ENCODE results near the gene FKBP1A.

DNA sequence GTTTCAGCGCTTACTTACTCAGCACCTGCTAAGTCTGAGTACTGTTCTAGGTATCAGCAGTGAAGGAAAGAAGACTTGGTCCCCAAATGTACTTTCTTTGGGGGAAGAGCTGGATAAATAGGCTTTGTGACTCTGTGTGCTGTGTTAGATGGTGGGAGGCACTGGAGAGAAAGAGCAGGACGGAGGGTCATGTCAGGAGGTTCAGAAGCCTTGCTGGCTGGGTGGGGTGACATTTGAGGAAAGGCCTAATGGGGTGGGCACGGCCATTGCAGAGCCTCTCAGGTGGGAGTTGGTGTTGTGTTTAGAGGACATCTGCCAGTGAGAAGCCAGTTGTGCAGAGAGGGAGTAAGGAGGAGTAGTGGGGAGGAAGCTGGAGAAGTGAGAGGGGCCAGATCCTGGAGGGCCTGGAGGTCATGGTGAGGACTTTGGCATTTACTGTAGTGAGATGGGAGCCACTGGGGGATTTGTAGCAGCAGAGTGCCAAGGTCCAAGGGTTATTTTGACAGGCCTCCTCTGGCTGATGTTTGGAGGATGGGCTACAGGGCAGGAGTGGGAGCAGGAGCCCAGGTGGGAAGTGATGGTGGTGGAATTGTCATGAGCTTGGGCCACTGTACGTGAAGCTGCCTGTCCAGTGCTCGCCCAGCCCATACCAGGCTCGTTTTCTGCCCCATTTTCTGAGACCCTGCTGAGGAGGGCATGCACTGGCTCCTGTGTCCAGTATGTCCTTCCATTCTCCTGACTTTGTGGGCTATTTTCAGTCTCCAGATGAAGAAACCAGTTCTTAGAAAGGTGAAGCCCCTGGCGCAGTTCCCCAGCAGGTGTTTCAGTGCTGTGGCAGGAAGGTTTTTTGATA lies 64.8 kb downstream of the FKBP1A start:
- TF ChIP-seq POLR2AphosphoS5 (IDR thresholded peaks at IDR 0.05; ENCODE audit: low read depth) (no peak), GABPA (IDR thresholded peaks at IDR 0.05; ENCODE audit: low read depth) (no peak)
- TF ChIP-seq, protein P1, sequence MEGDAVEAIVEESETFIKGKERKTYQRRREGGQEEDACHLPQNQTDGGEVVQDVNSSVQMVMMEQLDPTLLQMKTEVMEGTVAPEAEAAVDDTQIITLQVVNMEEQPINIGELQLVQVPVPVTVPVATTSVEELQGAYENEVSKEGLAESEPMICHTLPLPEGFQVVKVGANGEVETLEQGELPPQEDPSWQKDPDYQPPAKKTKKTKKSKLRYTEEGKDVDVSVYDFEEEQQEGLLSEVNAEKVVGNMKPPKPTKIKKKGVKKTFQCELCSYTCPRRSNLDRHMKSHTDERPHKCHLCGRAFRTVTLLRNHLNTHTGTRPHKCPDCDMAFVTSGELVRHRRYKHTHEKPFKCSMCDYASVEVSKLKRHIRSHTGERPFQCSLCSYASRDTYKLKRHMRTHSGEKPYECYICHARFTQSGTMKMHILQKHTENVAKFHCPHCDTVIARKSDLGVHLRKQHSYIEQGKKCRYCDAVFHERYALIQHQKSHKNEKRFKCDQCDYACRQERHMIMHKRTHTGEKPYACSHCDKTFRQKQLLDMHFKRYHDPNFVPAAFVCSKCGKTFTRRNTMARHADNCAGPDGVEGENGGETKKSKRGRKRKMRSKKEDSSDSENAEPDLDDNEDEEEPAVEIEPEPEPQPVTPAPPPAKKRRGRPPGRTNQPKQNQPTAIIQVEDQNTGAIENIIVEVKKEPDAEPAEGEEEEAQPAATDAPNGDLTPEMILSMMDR (IDR thresholded peaks at IDR 0.05; ENCODE audit: insufficient read depth, low read length) = no peak
- TF ChIP-seq, protein P2, sequence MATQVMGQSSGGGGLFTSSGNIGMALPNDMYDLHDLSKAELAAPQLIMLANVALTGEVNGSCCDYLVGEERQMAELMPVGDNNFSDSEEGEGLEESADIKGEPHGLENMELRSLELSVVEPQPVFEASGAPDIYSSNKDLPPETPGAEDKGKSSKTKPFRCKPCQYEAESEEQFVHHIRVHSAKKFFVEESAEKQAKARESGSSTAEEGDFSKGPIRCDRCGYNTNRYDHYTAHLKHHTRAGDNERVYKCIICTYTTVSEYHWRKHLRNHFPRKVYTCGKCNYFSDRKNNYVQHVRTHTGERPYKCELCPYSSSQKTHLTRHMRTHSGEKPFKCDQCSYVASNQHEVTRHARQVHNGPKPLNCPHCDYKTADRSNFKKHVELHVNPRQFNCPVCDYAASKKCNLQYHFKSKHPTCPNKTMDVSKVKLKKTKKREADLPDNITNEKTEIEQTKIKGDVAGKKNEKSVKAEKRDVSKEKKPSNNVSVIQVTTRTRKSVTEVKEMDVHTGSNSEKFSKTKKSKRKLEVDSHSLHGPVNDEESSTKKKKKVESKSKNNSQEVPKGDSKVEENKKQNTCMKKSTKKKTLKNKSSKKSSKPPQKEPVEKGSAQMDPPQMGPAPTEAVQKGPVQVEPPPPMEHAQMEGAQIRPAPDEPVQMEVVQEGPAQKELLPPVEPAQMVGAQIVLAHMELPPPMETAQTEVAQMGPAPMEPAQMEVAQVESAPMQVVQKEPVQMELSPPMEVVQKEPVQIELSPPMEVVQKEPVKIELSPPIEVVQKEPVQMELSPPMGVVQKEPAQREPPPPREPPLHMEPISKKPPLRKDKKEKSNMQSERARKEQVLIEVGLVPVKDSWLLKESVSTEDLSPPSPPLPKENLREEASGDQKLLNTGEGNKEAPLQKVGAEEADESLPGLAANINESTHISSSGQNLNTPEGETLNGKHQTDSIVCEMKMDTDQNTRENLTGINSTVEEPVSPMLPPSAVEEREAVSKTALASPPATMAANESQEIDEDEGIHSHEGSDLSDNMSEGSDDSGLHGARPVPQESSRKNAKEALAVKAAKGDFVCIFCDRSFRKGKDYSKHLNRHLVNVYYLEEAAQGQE (IDR thresholded peaks at IDR 0.05; ENCODE audit: insufficient replicate concordance, low read depth) = no peak
